Common myeloid progenitor, CD34-positive (primary cell): ENCODE results near the gene SIGLEC15.

ENCODE experiments used
- CTCF ChIA-PET: fragments of 350-600 bp; sonication (Branson Sonifier 250); formaldehyde crosslinking; loops from one replicate; lab custom pipeline; 2021; ENCODE audit warnings: antibody characterized with exemption; lab: Charles Lee
- POLR2A ChIA-PET: fragments of 350-600 bp; sonication (Branson Sonifier 250); formaldehyde crosslinking; loops from one replicate; lab custom pipeline; 2021; ENCODE audit warnings: antibody characterized with exemption; lab: Charles Lee
- DNase-seq, 3 donors: peaks; one replicate each; pipeline versions ENCODE4 v3.0.0 to v3.0.0-alpha.2; 2013
- H3K27ac ChIP-seq, 2 experiments: 1 replicate in 1 of 2; 2 replicates in 1 of 2; pipeline ENCODE4 v1.7.0; 2013; ENCODE audit warnings: inconsistent platforms in 2 of 2, low read length in 2 of 2, mild to moderate bottlenecking in 2 of 2, low read depth in 1 of 2, moderate library complexity in 1 of 2; ENCODE audit not compliant: severe bottlenecking in 2 of 2, insufficient read depth in 1 of 2, poor library complexity in 1 of 2
- H3K27me3 ChIP-seq, 5 experiments: replicated peaks in 2 of 5; 1 replicate in 3 of 5; 2 replicates in 2 of 5; pipeline versions ENCODE4 v1.6.1 to v1.7.0; 2013; ENCODE audit warnings: low read length in 4 of 5, mild to moderate bottlenecking in 2 of 5, moderate library complexity in 2 of 5, inconsistent platforms in 1 of 5; ENCODE audit not compliant: insufficient read depth in 5 of 5, control insufficient read depth in 4 of 5
- H3K36me3 ChIP-seq, 4 experiments: 1 replicate in 2 of 4; 2 replicates in 2 of 4; pipeline versions ENCODE4 v1.6.1 to v1.7.0; 2013; ENCODE audit warnings: low read length in 3 of 4, control low read depth in 1 of 4, mild to moderate bottlenecking in 1 of 4; ENCODE audit not compliant: control insufficient read depth in 4 of 4, insufficient read depth in 4 of 4
- H3K4me1 ChIP-seq, 4 experiments: 1 replicate in 3 of 4; 2 replicates in 1 of 4; pipeline versions ENCODE4 v1.6.1 to v1.7.1; 2013; ENCODE audit warnings: low read length in 3 of 4, mild to moderate bottlenecking in 3 of 4, control low read depth in 1 of 4, inconsistent platforms in 1 of 4, moderate library complexity in 1 of 4; ENCODE audit not compliant: control insufficient read depth in 4 of 4, insufficient read depth in 4 of 4; ENCODE audit errors: control extremely low read depth in 1 of 4
- H3K4me3 ChIP-seq, 7 experiments: 1 replicate in 4 of 7; 2 replicates in 3 of 7; pipeline versions ENCODE4 v1.5.1 to v1.7.0; 2013; ENCODE audit warnings: mild to moderate bottlenecking in 7 of 7, low read length in 6 of 7, moderate library complexity in 6 of 7, inconsistent platforms in 2 of 7, low read depth in 2 of 7, control low read depth in 1 of 7; ENCODE audit not compliant: insufficient read depth in 4 of 7, control insufficient read depth in 1 of 7; ENCODE audit errors: extremely low read depth in 1 of 7
- H3K9me3 ChIP-seq, 5 experiments: 1 replicate in 4 of 5; 2 replicates in 1 of 5; pipeline versions ENCODE4 v1.6.1 to v1.7.1; 2013; ENCODE audit warnings: low read length in 4 of 5, mild to moderate bottlenecking in 2 of 5, inconsistent platforms in 1 of 5, low read depth in 1 of 5, moderate library complexity in 1 of 5; ENCODE audit not compliant: control insufficient read depth in 4 of 5, insufficient read depth in 2 of 5; ENCODE audit errors: control extremely low read depth in 1 of 5
- WGBS: methylation state at CpG from one replicate; pipeline ENCODE4 v1.1.5; 2013; ENCODE audit not compliant: insufficient coverage; 5-methylcytosine and 5-hydroxymethylcytosine counted together

Gene SIGLEC15

DNA sequence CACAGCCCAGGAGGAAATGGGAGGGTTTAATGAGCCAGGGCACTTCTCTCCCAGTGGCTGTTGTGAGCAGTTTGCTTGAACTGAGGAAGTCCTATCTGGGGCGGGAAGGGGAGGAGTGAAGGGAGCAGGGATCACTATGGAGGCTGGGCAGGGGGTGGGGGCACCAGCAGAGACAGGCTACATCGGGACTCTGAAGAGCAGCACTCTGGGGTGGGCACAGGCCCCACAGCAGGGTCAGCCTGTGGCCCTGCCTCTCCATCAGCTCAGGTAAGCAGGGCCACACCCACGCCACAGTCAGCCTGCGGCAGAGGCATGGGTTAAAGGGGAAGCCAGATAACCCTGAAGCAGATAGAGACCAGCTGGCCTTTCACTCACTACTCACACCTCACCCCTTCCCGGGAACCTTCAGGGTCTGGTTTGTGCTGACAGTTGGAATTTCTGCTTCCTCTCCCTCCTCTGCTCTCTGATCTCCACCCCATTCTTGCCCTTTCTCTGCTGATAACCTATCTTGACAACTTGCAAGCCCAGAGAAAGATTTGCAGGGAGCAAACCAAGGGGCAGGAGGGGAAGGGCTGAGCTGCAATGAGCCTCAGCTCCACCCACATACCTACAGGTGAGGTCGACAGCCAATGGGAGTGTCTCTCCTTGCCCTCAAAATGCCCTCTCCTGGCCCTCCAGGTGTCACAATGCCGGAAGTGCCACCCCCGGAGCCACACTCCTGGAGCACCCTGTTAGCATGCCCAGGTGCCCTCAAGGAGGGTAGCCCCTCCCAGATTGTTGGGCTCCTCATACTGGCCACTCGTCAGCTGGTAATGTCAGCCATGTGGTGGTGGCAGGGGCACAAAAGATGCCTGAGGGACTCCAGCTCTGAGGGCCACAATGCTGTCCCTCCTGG, 3.7 kb downstream of the SIGLEC15 start:
- CTCF ChIA-PET: interaction anchor here (0.8 to 2.4 kb wide), 6 partner anchors 9 to 165 kb away, joined by 3 to 13 read pairs (median 5); no protein-coding TSS in a partner anchor

DNA sequence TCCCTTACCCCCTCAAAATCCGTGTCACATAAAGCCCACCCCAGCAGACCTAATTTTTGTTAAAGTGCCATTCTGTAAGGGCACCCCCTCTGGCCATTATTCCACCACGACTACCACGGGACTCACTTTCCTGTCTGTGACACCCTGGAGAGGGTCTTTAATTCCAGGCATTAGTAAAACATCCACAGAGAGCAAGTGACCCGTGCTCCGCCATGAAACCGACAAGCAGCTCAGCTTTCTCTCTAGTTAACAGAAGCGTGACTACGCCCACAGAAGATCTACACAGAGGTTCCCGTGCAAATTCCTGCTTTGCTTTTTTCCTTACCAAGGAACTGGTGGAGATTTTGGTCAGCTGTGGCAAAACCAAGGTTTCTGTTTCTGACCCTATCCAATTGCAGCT, 4.4 kb downstream of the SIGLEC15 start:
- CTCF ChIA-PET: interaction anchor here (0.8 to 2.4 kb wide), 6 partner anchors 9 to 165 kb away, joined by 3 to 13 read pairs (median 5); no protein-coding TSS in a partner anchor
- Histone ChIP-seq H3K27me3 (no peaks in the 10 kb centered on the region), H3K9me3 (no peaks in the 10 kb centered on the region), H3K4me1 (peaks cover 18 to 85% (median 73%) of the 10 kb centered on the region in 4 experiments), H3K4me3 (peak overlapping the region in 2 of 7 experiments; percentile 53 to 54), H3K36me3 (no peaks in the 10 kb centered on the region), H3K27ac (no peak overlapping the region)
- POLR2A ChIA-PET: interaction anchor here (0.6 to 1.3 kb wide), 2 partner anchors 24 to 103 kb away, joined by 3 to 6 read pairs; no protein-coding TSS in a partner anchor
- no peak for DNase-seq
- WGBS: 87% methylated on average over 9 of the region's 9 CpGs

More for the DNA sequence above, 3.7 kb downstream of the SIGLEC15 start:
- POLR2A ChIA-PET: interaction anchor here (0.9 to 1.3 kb wide), 2 partner anchors 23 to 40 kb away, joined by 3 to 6 read pairs; no protein-coding TSS in a partner anchor
- 26% methylated on average over 6 of the region's 9 CpGs for WGBS
- Histone ChIP-seq H3K27ac (peak overlapping the region; percentile 20 to 76), H3K4me3 (peak overlapping the region in 4 of 7 experiments; percentile 4 to 54 (median 33)), H3K4me1 (peaks cover 17 to 83% (median 71%) of the 10 kb centered on the region in 4 experiments), H3K27me3 (no peaks in the 10 kb centered on the region), H3K36me3 (no peaks in the 10 kb centered on the region), H3K9me3 (no peaks in the 10 kb centered on the region)
- peak in 1 of 3 donors; percentile 58 for DNase-seq

DNA sequence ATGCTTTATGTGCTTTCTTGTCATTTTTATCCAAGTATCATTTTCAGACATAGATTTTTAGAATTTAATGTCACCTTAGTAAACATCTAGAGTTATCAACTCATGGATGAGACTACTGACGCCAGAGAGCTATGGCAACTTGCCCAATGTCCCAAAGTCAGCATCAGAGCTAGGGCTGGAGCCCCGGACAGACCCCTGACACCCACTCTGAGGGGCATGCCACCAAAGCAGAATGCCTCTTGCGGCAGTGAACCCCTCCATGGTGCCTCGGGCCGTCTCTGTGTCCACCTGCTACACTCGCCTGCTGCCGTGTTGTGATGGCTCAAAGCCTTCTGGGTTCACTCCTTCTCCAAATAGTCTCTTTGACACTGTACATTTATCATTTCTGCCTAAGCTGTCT, 5.4 kb downstream of the SIGLEC15 start:
- no peaks in the 10 kb centered on the region for H3K27me3 ChIP-seq
- H3K27ac ChIP-seq: no peak overlapping the region
- POLR2A ChIA-PET: interaction anchor here (0.6 kb wide), 1 partner anchor 66 kb away, joined by 3 read pairs; no protein-coding TSS in a partner anchor
- peaks cover 21 to 86% (median 73%) of the 10 kb centered on the region in 4 experiments for H3K4me1 ChIP-seq
- H3K9me3 ChIP-seq: no peaks in the 10 kb centered on the region
- no peak overlapping the region for H3K4me3 ChIP-seq
- CTCF ChIA-PET: interaction anchor here (0.6 to 2.4 kb wide), 7 partner anchors 9 to 579 kb away, joined by 3 to 13 read pairs (median 4); no protein-coding TSS in a partner anchor
- no peak for DNase-seq
- H3K36me3 ChIP-seq: no peaks in the 10 kb centered on the region
- WGBS: 88% methylated on average over 7 of the region's 7 CpGs

DNA sequence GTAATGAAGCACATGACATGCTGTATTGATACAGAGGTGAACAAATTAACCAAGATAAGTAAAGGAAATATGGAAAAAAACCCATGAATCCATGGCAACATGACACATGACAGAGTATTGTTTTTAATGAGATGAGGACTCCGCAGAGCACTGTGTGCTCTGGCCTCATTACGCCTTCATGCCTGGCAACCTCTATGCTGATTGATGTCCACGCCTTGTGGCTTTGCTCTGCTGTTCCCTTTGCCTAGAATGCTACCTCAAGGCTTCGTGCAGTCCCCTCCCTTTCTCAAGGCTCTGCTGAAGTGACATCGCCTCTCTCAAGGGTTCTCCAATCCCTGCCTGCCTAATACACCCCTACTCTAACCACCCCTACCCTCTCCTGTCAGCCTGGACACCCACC, 8.4 kb downstream of the SIGLEC15 start:
- no peaks in the 10 kb centered on the region for H3K36me3 ChIP-seq
- WGBS: 84% methylated on average over 4 of the region's 5 CpGs
- H3K4me1 ChIP-seq: peaks cover 11 to 84% (median 67%) of the 10 kb centered on the region in 4 experiments
- no peak overlapping the region for H3K27ac ChIP-seq
- H3K27me3 ChIP-seq: peaks cover 0 to 9% (median 2%) of the 10 kb centered on the region in 5 experiments
- H3K4me3 ChIP-seq: peak overlapping the region in 1 of 7 experiments; percentile 16
- ChIA-PET POLR2A (no interaction called here), CTCF (interaction anchor here (0.8 to 7.7 kb wide), 8 partner anchors 14 to 141 kb away, joined by 3 to 151 read pairs (median 4); partner anchors contain the start of gene SLC14A1)
- DNase-seq: peak in 1 of 3 donors; percentile 37
- H3K9me3 ChIP-seq: no peaks in the 10 kb centered on the region

DNA sequence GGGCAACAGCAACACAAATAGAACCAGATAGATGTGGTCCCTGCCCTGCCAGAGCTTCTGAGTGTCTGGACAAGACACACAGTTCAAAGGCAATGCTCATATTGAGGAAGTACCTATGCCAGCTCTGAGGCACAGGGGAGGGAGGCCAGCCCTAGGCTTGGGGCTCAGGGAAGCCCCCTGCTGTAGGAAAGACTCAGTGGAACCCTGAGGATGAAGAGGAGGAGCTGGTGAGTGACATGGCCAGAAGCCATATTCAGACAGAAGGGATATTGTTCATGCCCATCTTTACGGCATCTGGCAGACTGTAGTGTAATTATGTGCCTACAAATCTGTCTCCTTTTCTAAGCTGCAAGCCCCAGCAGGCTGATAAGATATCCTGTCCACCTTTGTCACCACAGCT, 8.8 kb downstream of the SIGLEC15 start:
- peak overlapping the region in 1 of 7 experiments; percentile 0 for H3K4me3 ChIP-seq
- H3K4me1 ChIP-seq: peaks cover 11 to 84% (median 65%) of the 10 kb centered on the region in 4 experiments
- 25% methylated on average over 1 of the region's 1 CpG for WGBS
- H3K27me3 ChIP-seq: peaks cover 0 to 13% (median 2%) of the 10 kb centered on the region in 5 experiments
- DNase-seq: peak in 2 of 3 donors; percentile 65 to 81
- ChIA-PET POLR2A (no interaction called here), CTCF (interaction anchor here (0.8 to 7.7 kb wide), 11 partner anchors 14 to 167 kb away, joined by 3 to 151 read pairs (median 4); partner anchors contain the start of gene SLC14A1)
- no peaks in the 10 kb centered on the region for H3K36me3 ChIP-seq
- H3K9me3 ChIP-seq: no peaks in the 10 kb centered on the region
- H3K27ac ChIP-seq: no peak overlapping the region

DNA sequence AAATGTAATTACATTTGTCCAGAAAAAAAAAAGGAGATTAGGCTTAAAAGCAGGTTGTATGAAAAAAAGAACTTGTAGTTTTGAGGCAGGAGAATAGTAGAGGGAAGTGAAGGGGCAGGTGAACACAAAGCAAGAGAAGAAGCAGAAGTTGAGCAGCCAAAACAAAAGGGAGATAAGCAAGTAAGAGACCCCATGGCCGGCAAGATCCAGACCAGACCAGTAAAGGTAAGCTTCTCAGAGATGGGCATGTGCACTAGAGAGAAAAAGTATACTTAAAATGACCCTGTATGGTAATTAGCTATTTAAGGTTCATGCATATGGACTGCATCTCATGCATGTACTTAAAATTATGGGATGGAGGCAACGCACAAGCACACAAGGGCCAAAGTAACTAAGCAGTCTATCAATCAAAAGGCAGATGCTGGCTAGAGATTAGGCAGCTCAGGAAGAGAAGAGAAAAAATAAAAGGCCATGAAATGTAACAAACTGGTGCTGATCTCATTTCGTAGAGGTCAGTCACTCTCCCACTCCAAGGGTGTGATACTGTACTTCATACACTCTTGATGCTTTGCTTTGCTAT, 9.7 kb downstream of the SIGLEC15 start:
- H3K36me3 ChIP-seq: no peaks in the 10 kb centered on the region
- peak overlapping the region in 1 of 2 experiments; percentile 3 for H3K27ac ChIP-seq
- no peaks in the 10 kb centered on the region for H3K9me3 ChIP-seq
- peak; percentile 59 to 95 (median 87) for DNase-seq
- H3K27me3 ChIP-seq: peaks cover 0 to 13% (median 2%) of the 10 kb centered on the region in 5 experiments
- peaks cover 10 to 79% (median 62%) of the 10 kb centered on the region in 4 experiments for H3K4me1 ChIP-seq
- ChIA-PET CTCF (interaction anchor here (0.7 to 7.7 kb wide), 15 partner anchors 14 to 168 kb away, joined by 3 to 151 read pairs (median 4); partner anchors contain the start of gene SLC14A1), POLR2A (no interaction called here)
- WGBS: 0% methylated on average over 3 of the region's 3 CpGs
- no peak overlapping the region for H3K4me3 ChIP-seq
